Choroid plexus epithelial cell (primary cell): ENCODE results near the gene LRRC59.

Experiments
- DNase-seq: peaks from one replicate; pipeline ENCODE4 v3.0.0-alpha.2; 2010; ENCODE audit warnings: low read depth
- H3K4me3 ChIP-seq: 2 replicates; pipeline ENCODE4 v1.5.1; 2011; ENCODE audit warnings: low read depth, mild to moderate bottlenecking, control low read depth, low read length, moderate library complexity
- CTCF ChIP-seq: conservative IDR thresholded peaks from 2 replicates; pipeline ENCODE4 v1.5.1; 2011; ENCODE audit warnings: low read depth, mild to moderate bottlenecking, control low read depth, inconsistent platforms, low read length, moderate library complexity

The LRRC59 gene

GRCh38 chr17:50381920-50382319 lies 15.4 kb downstream of the LRRC59 start:
- DNase-seq: peak; percentile 33
- no peak for TF ChIP-seq CTCF
- no peak overlapping the region for H3K4me3 ChIP-seq

- no peak for TF ChIP-seq CTCF
- no peak overlapping the region for H3K4me3 ChIP-seq
Measured at GRCh38 chr17:50381260-50381815, 16.0 kb downstream of the LRRC59 start.

GRCh38 chr17:50380369-50381259 lies 16.7 kb downstream of the LRRC59 start:
- H3K4me3 ChIP-seq: no peak overlapping the region
- TF ChIP-seq CTCF: peak; percentile 35

More at GRCh38 chr17:50381260-50381815, 16.0 kb downstream of the LRRC59 start:
- DNase-seq: no peak

GRCh38 chr17:50379351-50380132 lies 17.8 kb downstream of the LRRC59 start:
- no peak for TF ChIP-seq CTCF
- H3K4me3 ChIP-seq: no peak overlapping the region
- no peak for DNase-seq

More at GRCh38 chr17:50380369-50381259, 16.7 kb downstream of the LRRC59 start:
- DNase-seq: no peak

- no peak overlapping the region for H3K4me3 ChIP-seq
- no peak for DNase-seq
- TF ChIP-seq CTCF: no peak
Measured at GRCh38 chr17:50375858-50376538, 21.3 kb downstream of the LRRC59 start.

GRCh38 chr17:50373705-50374104 lies 23.6 kb downstream of the LRRC59 start:
- no peak for TF ChIP-seq CTCF
- no peak overlapping the region for H3K4me3 ChIP-seq
- DNase-seq: no peak
